NCI-H524 treated with DMSO at 0.1 percent for 48 hours (cell line): Measurements from ENCODE around the gene TSHZ1.
"Not testable (repeated sequence)": the region's sequence is repeated elsewhere in the genome, so short reads cannot be mapped to it uniquely, and the experiment has no call there.

Experiments
- DNase-seq: peaks from one replicate; lab custom pipeline; 2025; lab: John Stamatoyannopoulos, UW

The TSHZ1 gene

GRCh38 chr18:75316223-75316622 is 105.6 kb downstream of the TSHZ1 start:
- no peak for DNase-seq

GRCh38 chr18:75316826-75317225 is 106.2 kb downstream of the TSHZ1 start:
- DNase-seq = no peak

- no peak for DNase-seq
These were observed 106.7 kb downstream of the TSHZ1 start for GRCh38 chr18:75317300-75317699.

- DNase-seq = no peak
These were observed 107.1 kb downstream of the TSHZ1 start for GRCh38 chr18:75317703-75318102.

GRCh38 chr18:75319905-75320304 is 109.3 kb downstream of the TSHZ1 start:
- no peak for DNase-seq

- DNase-seq = no peak
These were observed 109.9 kb downstream of the TSHZ1 start for GRCh38 chr18:75320506-75320905.

GRCh38 chr18:75321431-75321830 is 110.8 kb downstream of the TSHZ1 start:
- DNase-seq = no peak

- DNase-seq = no peak
These were observed 111.6 kb downstream of the TSHZ1 start for GRCh38 chr18:75322206-75322605.

- DNase-seq = no peak
These were observed 113.4 kb downstream of the TSHZ1 start for GRCh38 chr18:75323821-75324585.

- DNase-seq = no peak
These were observed 114.2 kb downstream of the TSHZ1 start for GRCh38 chr18:75324686-75325257.

- DNase-seq = not testable (repeated sequence)
These were observed 119.2 kb downstream of the TSHZ1 start for GRCh38 chr18:75329753-75330152.

- no peak for DNase-seq
These were observed 119.7 kb downstream of the TSHZ1 start for GRCh38 chr18:75330308-75330707.

GRCh38 chr18:75334869-75335268 is 124.3 kb downstream of the TSHZ1 start:
- DNase-seq = no peak

- no peak for DNase-seq
These were observed 124.9 kb downstream of the TSHZ1 start for GRCh38 chr18:75335511-75335910.

- DNase-seq = no peak
These were observed 126.2 kb downstream of the TSHZ1 start for GRCh38 chr18:75336767-75337166.

GRCh38 chr18:75337348-75337747 is 126.8 kb downstream of the TSHZ1 start:
- DNase-seq = no peak

GRCh38 chr18:75338631-75339030 is 128.0 kb downstream of the TSHZ1 start:
- no peak for DNase-seq
